Activated CD8-positive, alpha-beta memory T cell treated with anti-CD3 and anti-CD28 coated beads, Interleukin-2, amount 50 U/mL, for 24 hours (primary cell): ENCODE measurements around the gene FLNA.
"Not testable (repeated sequence)": the region's sequence is repeated elsewhere in the genome, so short reads cannot be mapped to it uniquely, and the experiment has no call there.

Source experiments
- DNase-seq: peaks from one replicate; pipeline ENCODE4 v3.0.0-alpha.2; 2020; ENCODE audit errors: extremely low read depth

The FLNA gene

DNA sequence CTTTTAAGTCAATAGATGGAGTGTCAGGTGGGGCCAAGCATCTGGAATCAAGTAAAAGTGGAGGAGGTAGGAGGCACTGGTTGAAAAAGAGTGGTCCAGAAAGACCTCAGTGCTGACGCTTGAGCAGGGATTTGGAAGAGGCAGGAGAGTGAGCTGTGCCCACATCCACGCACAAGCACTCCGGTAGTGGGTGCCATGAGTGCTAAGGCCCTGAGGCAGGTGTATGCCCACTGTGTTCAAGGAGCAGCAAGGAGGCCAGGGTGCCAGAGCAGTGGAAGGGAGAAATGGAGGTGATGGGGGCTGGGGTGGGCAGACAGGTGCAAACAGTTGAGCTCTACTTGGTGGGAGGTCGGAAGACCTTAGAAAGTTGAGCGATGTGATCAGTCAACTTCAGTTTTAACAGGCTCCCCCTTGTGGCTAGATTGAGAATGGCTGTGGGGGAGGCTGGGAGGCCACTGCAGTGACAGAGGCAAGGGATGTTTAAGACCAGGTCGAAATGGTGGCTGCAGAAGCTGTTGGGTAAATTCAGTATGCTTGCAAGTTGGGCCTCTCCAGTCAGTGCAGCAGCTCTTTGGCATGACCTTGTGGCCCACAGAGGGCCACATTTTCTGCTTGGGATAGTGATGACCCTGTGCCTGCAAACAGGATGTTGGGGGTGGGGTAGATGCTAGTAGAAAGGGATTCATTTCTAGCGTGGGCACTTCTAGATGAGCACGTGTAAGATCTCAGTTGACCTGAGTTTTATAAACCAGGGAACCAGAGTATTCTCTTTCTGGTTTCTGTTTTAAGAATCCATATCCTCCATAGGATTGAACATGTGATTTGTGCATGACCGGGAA, 66.1 kb downstream of the FLNA start:
- peak; percentile 52 for DNase-seq

DNA sequence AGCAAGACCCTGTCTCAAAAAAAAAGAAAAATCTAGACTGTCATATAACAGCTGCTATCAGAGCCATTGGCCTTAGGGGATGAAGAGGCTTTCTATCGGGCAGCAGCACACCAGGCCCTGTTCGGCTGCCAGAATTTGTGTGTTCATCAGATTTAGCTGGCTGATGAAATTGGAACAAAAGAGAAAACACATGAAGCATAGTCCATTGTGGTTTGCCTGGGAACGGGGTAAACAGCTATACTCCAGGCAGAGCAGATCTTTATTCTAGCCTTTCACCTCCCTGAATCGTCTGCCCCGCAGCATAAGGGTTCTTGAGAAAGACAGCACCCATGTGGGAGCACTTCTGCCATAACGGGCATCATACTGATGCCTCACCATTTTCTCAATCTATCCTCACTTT, 67.2 kb downstream of the FLNA start:
- no peak for DNase-seq

DNA sequence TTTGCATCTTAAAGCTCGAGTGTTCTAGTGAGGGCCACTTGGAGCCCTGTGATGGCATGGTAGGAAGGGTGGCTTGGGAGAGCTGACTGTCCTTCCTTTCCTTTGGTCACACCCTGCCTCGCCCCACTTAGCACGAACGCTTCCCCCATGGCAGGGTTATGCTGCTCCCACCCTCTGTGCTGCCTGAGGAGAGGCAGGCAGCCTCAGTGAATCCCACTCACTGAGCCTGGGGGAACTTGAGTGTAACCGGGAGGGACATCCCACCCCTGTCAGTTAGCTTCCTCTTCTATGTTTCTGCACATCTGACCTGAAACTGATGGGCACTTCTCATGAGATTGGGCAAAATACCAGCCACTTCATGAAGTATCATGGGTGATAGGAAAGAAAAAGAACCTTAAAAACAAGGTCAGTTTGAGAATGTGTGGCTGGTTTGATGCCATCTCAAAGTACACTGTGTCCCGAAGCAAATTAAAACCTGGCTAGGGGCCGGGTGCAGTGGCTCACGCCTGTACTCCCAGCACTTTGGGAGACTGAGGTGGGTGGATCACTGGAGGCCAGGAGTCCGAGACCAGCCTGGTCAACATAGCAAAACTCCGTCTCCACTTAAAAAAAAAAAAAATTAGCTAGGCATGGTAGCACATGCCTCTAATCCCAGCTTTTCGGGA, 68.8 kb downstream of the FLNA start:
- DNase-seq: no peak

DNA sequence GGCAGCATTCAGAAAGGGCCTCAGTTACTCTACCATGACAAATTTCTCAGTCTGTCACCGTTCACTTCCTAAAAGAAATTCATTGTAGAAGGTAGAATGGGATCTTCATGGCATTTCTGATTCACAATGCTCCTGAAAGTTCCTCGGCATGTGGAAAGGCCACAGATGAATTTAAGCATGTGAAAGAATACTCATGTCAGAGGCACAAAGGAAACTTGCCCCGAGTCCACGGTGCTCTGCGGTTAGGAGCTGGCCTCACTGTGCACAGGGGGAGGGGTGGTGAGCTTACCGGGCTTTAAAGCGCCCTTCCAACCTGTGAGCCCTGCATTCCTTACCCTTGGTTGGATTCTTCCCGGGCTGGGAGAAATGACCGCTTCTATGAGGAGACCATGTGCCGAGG, 69.6 kb downstream of the FLNA start:
- no peak for DNase-seq

DNA sequence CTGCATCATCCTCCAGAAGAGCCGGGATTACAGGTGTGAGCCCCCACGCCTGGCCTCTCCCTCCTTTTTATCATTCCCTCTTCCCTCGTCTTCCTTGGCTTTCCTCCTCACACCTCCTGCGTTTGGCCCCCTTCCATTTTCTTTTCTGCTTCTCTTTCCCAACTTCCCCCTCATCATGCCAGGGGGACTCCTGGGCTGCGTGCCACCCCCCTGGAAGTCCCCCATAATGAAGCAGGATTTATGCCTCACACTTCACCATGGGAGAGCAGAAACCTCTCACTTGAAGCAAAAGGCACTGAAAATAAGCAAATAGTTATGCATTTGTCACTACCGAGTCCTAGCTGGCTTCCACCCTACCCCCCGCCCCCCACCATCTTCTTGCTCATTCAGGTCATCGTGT, 71.0 kb downstream of the FLNA start:
- no peak for DNase-seq

DNA sequence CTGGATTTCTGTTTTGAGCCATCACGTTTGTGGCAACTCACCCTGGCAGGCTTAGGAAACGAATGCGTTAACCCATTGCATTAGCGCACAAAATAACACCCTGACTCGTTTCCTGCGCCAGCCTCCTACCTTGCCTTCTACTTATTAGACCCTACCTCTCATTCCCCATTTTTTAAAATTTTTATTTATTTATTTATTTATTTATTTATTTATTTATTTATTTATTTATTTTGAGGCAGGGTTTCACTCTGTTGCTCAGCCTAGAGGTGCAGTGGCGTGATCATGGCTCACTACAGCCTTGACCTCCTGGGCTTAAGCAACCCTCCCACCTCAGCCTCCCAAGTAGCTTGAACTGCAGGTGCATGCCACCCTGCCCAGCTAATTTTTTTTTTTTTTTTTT, 71.4 kb downstream of the FLNA start:
- DNase-seq: not testable (repeated sequence)

DNA sequence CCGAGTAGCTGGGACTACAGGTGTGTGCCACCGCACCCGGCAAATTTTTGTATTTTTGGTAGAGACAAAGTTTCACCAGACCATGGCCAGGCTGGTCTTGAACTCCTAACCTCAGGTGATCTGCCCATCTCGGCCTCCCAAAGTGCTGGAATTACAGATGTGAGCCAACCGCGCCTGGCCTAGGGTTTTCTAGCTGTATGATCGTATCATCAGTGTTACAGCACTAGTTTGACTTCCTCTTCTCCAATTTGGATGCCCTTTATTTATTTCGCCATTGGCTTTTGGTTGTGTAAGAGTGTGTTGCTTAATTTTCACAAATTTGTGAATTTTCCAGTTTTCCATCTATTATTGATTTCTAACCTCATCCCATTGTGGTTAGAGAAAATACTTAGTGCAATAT, 73.6 kb downstream of the FLNA start:
- no peak for DNase-seq
